ENCODE results near the gene CD38.
A peak's percentile ranks its signal among the peaks of the same experiment; 100 is the strongest.

The CD38 gene

DNA sequence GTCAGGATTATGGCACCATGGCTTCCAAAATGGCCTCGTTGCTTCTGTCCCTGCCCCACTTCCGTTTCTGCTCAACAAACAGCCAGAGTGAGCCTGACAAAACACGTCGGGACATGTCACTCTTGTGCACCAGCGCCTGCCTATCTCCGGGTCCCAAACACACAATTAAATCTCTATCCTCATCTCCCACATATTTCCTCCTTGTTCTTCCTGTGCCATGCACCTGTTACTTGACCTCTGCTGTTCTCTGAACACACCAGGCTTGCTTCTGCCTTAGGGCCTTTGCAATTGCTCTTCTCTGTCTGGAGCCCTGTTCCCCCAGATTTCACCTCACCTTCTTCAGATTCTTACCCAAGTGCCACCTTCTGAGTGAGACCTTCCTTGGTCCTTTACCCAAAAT, 12.7 kb upstream of the CD38 start:
- DNase-seq: no peak

DNA sequence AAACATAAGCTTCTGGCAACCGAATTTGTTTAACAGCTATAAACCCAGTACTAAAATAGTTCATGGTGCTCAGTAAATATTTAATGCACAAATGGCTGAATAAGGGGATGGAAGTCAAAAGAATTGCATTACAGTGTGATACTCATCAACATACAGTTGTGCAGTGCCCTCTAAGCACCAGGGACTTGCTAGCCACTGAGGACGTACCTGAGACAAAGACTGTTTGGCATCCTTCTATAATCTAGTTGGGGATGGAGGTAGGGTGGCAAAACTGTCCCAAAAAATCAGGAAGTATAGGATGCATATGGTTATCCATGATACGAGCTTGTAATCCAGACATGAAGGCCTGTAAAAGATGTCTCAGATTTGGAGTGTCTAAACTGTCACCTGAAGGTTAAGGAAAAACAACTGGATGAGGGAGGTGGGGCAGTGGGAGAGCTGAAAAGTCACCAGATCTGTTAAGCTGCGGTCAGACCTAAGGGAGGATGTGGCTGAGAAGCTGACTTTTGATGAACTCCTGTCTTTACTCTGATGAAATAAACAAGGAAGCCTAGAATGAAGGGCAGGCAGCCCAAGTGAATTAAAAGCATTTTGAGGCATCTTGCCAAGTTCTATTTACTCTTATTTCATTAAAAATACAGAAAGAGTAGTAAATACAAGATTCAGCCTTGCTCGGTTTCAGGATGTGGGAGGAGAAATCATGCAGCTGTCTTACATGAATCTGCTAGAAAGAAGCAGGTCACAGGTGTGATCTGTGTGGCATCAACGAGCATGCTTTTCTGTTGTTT, 12.0 kb upstream of the CD38 start:
- DNase-seq: no peak

GRCh38 chr4:15766821-15767220, 11.3 kb upstream of the CD38 start:
- no peak for DNase-seq

DNA sequence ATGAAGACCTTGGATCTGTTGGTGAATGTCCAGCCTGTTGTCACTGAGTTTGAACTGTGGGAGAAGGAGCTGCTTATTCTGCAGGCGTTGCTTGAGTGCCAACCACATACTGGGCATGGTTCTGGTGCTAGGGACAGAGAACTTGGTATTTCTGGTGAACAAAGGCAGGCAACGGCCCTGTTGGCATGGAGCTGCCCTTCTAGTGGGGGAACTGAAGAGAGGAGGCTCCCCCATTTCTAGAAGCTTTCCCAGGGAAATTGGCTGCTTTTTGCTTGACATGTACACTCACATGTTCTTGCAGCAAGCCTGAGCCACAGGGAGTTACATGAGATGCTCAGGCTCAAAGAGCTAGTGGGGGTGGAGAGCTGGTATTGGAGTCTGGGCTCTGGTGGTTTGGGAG, 8.9 kb upstream of the CD38 start:
- no peak for DNase-seq

GRCh38 chr4:15771216-15772058, 6.7 kb upstream of the CD38 start:
- DNase-seq: no peak

DNA sequence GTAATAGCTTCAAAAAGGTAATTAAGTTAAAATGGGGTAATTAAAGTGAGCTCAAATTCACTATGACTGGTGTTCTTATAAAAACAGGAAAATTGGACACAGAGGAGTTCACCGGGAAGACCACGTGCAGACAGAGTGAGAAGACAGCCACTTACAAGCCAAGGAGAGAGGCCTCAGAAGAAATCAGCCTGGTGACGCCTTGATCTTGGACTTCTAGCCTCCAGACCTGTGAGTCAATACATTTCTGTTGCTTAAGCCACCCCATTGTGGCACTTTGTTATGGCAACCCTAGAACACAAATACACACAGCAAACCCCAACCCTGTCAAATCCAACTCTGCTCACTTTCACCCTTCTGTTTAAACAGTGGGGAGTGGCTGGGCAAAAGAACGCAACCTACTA, 4.1 kb upstream of the CD38 start:
- no peak for DNase-seq

GRCh38 chr4:15776871-15777648, 1.1 kb upstream of the CD38 start:
- DNase-seq: no peak

GRCh38 chr4:15777697-15778288, 335 bp upstream of the CD38 start:
- DNase-seq: no peak

DNA sequence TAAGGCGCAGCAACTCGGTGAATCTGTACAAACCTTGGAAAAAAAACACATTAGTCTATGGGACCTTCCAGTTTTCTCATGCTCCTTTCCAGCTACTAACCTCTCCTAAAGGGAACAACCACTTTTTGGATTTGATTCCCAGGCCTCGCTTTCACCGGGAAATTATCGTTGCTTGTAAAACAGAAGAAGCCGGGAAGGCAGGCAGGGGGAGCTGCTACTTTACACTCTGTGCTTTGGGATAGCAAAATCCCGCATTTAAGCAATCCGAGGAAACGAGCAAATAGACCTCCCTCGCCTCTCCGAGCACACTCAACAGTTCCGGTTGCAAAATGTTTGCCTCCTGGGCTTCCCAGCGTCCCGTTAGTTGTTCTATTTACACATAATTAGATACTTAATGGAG, 1.2 kb downstream of the CD38 start:
- peak; percentile 59 for DNase-seq

DNA sequence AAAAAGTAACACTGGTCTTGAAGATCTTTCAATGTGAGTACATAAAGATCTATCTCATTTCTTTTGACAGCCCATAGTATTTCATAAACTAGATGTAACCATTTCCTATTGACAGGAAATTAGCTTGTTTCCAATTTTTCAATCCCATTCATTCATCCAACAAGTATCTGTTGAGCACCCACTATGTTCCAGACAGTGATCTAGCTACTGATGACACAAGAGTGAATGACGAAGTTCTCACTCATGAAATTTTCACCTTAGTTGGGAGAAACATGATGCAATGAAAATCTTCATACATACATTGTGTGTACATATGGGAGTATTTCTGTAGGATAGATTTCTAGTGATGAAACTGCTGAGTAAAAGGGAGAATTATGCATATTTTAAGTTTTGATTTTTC, 1.7 kb downstream of the CD38 start:
- DNase-seq: no peak

- DNase-seq: no peak
Measured at GRCh38 chr4:15781427-15782095, 3.4 kb downstream of the CD38 start.

DNA sequence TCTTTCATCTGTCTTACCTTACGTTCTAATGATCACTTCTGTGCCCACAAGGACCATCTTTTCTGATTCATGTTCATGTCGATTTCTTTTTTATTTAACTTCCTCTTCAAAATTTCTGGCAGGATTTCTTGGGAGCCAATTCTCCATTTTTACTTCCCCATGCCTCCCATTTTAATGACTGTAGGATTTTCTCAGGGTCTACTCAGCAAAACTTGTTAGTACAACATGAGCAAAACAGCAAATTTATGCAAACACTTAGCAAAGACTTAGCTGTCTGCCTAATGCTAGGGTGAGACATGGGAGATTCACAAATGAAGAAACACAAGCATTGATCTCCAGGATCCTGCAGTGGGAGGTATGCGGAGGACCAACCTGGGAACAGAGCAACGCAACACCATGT, 5.5 kb downstream of the CD38 start:
- no peak for DNase-seq

DNA sequence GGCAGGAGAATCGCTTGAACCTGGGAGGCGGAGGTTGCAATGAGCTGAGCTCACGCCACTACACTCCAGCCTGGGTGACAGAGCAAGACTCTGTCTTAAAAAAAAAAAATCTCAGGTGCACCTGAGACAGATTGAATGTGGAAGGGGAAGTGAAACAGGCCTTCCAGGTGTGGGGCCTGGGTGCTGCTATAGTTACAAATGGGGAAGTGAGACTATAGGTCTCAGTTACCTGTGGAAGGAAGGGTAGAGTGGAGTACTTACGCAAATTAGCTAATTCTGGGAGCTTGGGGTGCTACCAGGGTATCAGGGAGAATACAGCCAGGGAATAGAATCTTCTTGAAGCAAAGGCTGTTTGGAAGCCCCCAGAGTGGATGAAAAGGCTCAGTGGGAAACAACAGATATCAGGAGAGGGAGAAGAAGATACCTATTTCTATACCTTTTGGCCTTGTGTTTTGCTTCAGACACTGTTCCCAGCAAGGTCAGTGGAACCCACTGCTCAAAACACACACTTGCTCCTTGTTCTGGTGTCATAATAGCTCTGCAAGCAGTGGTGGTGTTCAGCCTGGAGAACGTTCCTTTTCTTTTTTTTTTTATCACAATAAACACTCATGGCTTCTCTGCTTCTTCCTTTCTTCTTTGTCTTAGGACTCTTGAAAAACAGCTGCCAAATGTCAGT, 7.0 kb downstream of the CD38 start:
- no peak for DNase-seq

- DNase-seq: no peak
Measured at GRCh38 chr4:15786743-15787142, 8.6 kb downstream of the CD38 start.

- no peak for DNase-seq
Measured at GRCh38 chr4:15792974-15793373, 14.8 kb downstream of the CD38 start.

DNA sequence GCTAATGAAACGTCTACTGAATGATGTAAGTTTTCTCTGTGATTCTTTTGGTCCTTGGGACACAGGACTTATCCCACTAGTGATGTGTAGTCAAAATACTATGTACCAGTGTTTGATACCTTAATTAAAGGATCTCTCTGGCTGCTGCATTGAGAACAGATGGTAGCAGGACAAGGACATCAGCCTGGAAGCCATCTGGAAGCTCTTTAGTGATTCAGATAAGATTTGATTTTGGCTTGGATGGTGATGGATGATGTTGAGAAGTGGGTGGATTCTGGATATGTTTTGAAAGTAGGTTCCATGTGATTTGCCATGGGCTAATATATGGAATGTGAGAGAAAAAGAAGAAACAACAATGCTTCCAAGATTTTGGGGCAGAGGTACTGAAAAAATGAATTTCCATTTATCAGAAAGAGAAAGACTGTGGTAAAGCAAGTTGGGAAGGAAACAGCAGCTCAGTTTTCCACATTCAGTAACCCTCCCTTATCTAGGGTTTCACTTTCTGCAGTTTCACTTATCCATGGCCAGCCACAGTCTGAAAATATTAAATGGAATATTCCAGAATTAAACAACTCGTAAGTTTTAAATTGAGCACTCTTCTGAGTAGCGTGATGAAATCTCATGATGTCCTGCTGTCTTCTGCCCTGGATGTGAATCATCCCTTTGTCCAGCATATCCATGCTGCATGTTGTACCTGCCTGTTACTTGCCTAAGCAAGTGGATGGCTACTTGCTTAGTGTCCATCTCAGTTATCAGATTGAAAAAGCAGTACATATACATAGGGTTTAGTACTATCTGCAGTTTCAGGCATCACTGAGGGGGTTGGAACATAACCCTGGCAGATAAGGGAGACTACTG, 15.6 kb downstream of the CD38 start:
- DNase-seq: no peak

GRCh38 chr4:15794426-15794825, 16.3 kb downstream of the CD38 start:
- DNase-seq: no peak

- DNase-seq: no peak
Measured at GRCh38 chr4:15794905-15795304, 16.8 kb downstream of the CD38 start.

GRCh38 chr4:15797320-15797719, 19.2 kb downstream of the CD38 start:
- no peak for DNase-seq

GRCh38 chr4:15799141-15799540, 21.0 kb downstream of the CD38 start:
- no peak for DNase-seq

- no peak for DNase-seq
Measured at GRCh38 chr4:15799701-15800100, 21.6 kb downstream of the CD38 start.

Measured in islet precursor cell (in vitro differentiated cells).